ENCODE data around the gene AGPAT2.

The AGPAT2 gene

GRCh38 chr9:136700304-136700703 lies 13.0 kb upstream of the AGPAT2 start:
- ATAC-seq (ENCODE audit: insufficient read depth, low read depth) (no peak), DNase-seq (no peak)
- Histone ChIP-seq H3K4me3 (ENCODE audit: low read depth in 1 of 2, low read length in 2 of 2) (no peak overlapping the region), H3K4me2 (ENCODE audit: insufficient read depth, low read length) (no peak overlapping the region), H3K9ac (ENCODE audit: low read depth, low read length) (no peak overlapping the region), H4K20me1 (ENCODE audit: insufficient read depth, low read length) (no peaks in the 10 kb centered on the region), H3K4me1 (ENCODE audit: insufficient read depth, low read length) (peaks cover 4% of the 10 kb centered on the region; the same call in 1 of the 2 replicates), H3K79me2 (ENCODE audit: insufficient read depth, low read length) (no peaks in the 10 kb centered on the region), H3K36me3 (ENCODE audit: insufficient read depth, low read length) (no peaks in the 10 kb centered on the region), H3K27me3 (ENCODE audit: insufficient read depth, low read length, poor library complexity) (peaks cover 8% of the 10 kb centered on the region), H3K27ac (ENCODE audit: low read length) (no peak overlapping the region), H2AFZ (ENCODE audit: low read depth, low read length) (no peak overlapping the region), H3K9me3 (ENCODE audit: insufficient read depth, low read length, severe bottlenecking) (no peaks in the 10 kb centered on the region)
- TF ChIP-seq CTCF (IDR thresholded peaks at IDR 0.05; ENCODE audit: borderline replicate concordance, extremely low read depth, low read length, poor library complexity, severe bottlenecking) (no peak), EZH2 (IDR thresholded peaks at IDR 0.05; ENCODE audit: borderline replicate concordance, low read depth, low read length, severe bottlenecking) (no peak)

- H3K79me2 ChIP-seq (ENCODE audit: insufficient read depth, low read length) = no peaks in the 10 kb centered on the region
These were observed 11.5 kb upstream of the AGPAT2 start for GRCh38 chr9:136698635-136699246.

GRCh38 chr9:136697821-136698526 lies 10.7 kb upstream of the AGPAT2 start:
- Histone ChIP-seq H3K36me3 (ENCODE audit: insufficient read depth, low read length) (no peaks in the 10 kb centered on the region), H3K79me2 (ENCODE audit: insufficient read depth, low read length) (no peaks in the 10 kb centered on the region), H3K9ac (ENCODE audit: low read depth, low read length) (no peak overlapping the region), H2AFZ (ENCODE audit: low read depth, low read length) (no peak overlapping the region), H3K9me3 (ENCODE audit: insufficient read depth, low read length, severe bottlenecking) (no peaks in the 10 kb centered on the region), H3K4me1 (ENCODE audit: insufficient read depth, low read length) (no peaks in the 10 kb centered on the region), H4K20me1 (ENCODE audit: insufficient read depth, low read length) (no peaks in the 10 kb centered on the region), H3K4me3 (ENCODE audit: low read depth in 1 of 2, low read length in 2 of 2) (no peak overlapping the region), H3K4me2 (ENCODE audit: insufficient read depth, low read length) (no peak overlapping the region), H3K27me3 (ENCODE audit: insufficient read depth, low read length, poor library complexity) (peaks cover 8% of the 10 kb centered on the region), H3K27ac (ENCODE audit: low read length) (no peak overlapping the region)
- TF ChIP-seq EZH2 (IDR thresholded peaks at IDR 0.05; ENCODE audit: borderline replicate concordance, low read depth, low read length, severe bottlenecking) = no peak
- no peak for TF ChIP-seq CTCF (IDR thresholded peaks at IDR 0.05; ENCODE audit: borderline replicate concordance, extremely low read depth, low read length, poor library complexity, severe bottlenecking)
- DNase-seq (no peak), ATAC-seq (ENCODE audit: insufficient read depth, low read depth) (no peak)

More at GRCh38 chr9:136698635-136699246, 11.5 kb upstream of the AGPAT2 start:
- Histone ChIP-seq H4K20me1 (ENCODE audit: insufficient read depth, low read length) (no peaks in the 10 kb centered on the region), H3K4me1 (ENCODE audit: insufficient read depth, low read length) (peaks cover 4% of the 10 kb centered on the region; the same call in 1 of the 2 replicates), H3K27ac (ENCODE audit: low read length) (no peak overlapping the region), H3K9ac (ENCODE audit: low read depth, low read length) (no peak overlapping the region), H3K36me3 (ENCODE audit: insufficient read depth, low read length) (no peaks in the 10 kb centered on the region), H3K9me3 (ENCODE audit: insufficient read depth, low read length, severe bottlenecking) (no peaks in the 10 kb centered on the region), H2AFZ (ENCODE audit: low read depth, low read length) (no peak overlapping the region), H3K4me3 (ENCODE audit: low read depth in 1 of 2, low read length in 2 of 2) (no peak overlapping the region), H3K27me3 (ENCODE audit: insufficient read depth, low read length, poor library complexity) (peaks cover 8% of the 10 kb centered on the region), H3K4me2 (ENCODE audit: insufficient read depth, low read length) (no peak overlapping the region)
- no peak for DNase-seq
- no peak for ATAC-seq (ENCODE audit: insufficient read depth, low read depth)
- TF ChIP-seq EZH2 (IDR thresholded peaks at IDR 0.05; ENCODE audit: borderline replicate concordance, low read depth, low read length, severe bottlenecking) = no peak
- TF ChIP-seq CTCF (IDR thresholded peaks at IDR 0.05; ENCODE audit: borderline replicate concordance, extremely low read depth, low read length, poor library complexity, severe bottlenecking) = no peak

Data from DND-41 (cell line).